ENCODE data around the gene ACSF2.

ACSF2 gene

DNA sequence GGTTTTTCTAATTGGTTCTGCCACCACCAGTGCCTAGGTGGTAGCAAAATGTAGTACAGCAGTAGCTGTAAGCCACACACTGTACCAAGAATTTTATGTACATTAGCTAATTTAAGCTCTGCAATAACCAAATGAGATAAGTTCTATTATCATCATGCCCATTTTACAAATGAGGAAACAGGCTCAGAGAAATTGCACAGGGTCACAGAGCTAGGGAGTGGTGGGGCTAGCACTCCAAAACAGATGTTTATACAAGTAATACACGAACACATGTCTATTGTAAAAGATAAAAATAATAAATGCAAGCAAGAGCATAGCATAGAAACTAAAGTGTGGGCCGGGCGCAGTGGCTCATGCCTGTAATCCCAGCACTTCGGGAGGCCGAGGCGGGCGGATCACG, 66.2 kb downstream of the ACSF2 start:
- Histone ChIP-seq H3K9me3 (no peaks in the 10 kb centered on the region), H3K4me3 (no peak overlapping the region), H3K9ac (no peak overlapping the region), H3K4me1 (no peaks in the 10 kb centered on the region), H3K27ac (no peak overlapping the region), H3K4me2 (no peak overlapping the region), H3K27me3 (no peaks in the 10 kb centered on the region), H4K20me1 (no peaks in the 10 kb centered on the region), H3K36me3 (peaks cover 5% of the 10 kb centered on the region)
- TF ChIP-seq Cebpa-rat (IDR thresholded peaks at IDR 0.05) = no peak

GRCh38 chr17:50493744-50494143, 67.7 kb downstream of the ACSF2 start:
- Histone ChIP-seq H3K9ac (no peak overlapping the region), H3K4me3 (no peak overlapping the region), H3K4me1 (no peaks in the 10 kb centered on the region), H3K27me3 (no peaks in the 10 kb centered on the region), H4K20me1 (no peaks in the 10 kb centered on the region), H3K27ac (no peak overlapping the region), H3K4me2 (no peak overlapping the region), H3K36me3 (no peaks in the 10 kb centered on the region), H3K9me3 (no peaks in the 10 kb centered on the region)
- no peak for TF ChIP-seq Cebpa-rat (IDR thresholded peaks at IDR 0.05)

- Histone ChIP-seq H4K20me1 (no peaks in the 10 kb centered on the region), H3K27ac (no peak overlapping the region), H3K9ac (no peak overlapping the region), H3K4me1 (no peaks in the 10 kb centered on the region), H3K36me3 (no peaks in the 10 kb centered on the region), H3K9me3 (no peaks in the 10 kb centered on the region), H3K27me3 (no peaks in the 10 kb centered on the region), H3K4me2 (no peak overlapping the region), H3K4me3 (no peak overlapping the region)
- TF ChIP-seq Cebpa-rat (IDR thresholded peaks at IDR 0.05) = no peak
These were observed 69.3 kb downstream of the ACSF2 start for GRCh38 chr17:50495217-50495823.

- Histone ChIP-seq H3K4me3 (no peak overlapping the region), H3K4me1 (no peaks in the 10 kb centered on the region), H3K27me3 (no peaks in the 10 kb centered on the region), H3K27ac (no peak overlapping the region), H3K9me3 (no peaks in the 10 kb centered on the region), H3K9ac (no peak overlapping the region), H3K36me3 (no peaks in the 10 kb centered on the region), H4K20me1 (no peaks in the 10 kb centered on the region), H3K4me2 (no peak overlapping the region)
- TF ChIP-seq Cebpa-rat (IDR thresholded peaks at IDR 0.05) = no peak
These were observed 69.9 kb downstream of the ACSF2 start for GRCh38 chr17:50495918-50496317.

GRCh38 chr17:50498021-50498874, 72.2 kb downstream of the ACSF2 start:
- Histone ChIP-seq H3K9ac (no peak overlapping the region), H3K27me3 (no peaks in the 10 kb centered on the region), H3K27ac (no peak overlapping the region), H3K4me3 (no peak overlapping the region), H3K36me3 (no peaks in the 10 kb centered on the region), H4K20me1 (no peaks in the 10 kb centered on the region), H3K4me1 (no peaks in the 10 kb centered on the region), H3K4me2 (no peak overlapping the region), H3K9me3 (no peaks in the 10 kb centered on the region)
- TF ChIP-seq Cebpa-rat (IDR thresholded peaks at IDR 0.05) = no peak

DNA sequence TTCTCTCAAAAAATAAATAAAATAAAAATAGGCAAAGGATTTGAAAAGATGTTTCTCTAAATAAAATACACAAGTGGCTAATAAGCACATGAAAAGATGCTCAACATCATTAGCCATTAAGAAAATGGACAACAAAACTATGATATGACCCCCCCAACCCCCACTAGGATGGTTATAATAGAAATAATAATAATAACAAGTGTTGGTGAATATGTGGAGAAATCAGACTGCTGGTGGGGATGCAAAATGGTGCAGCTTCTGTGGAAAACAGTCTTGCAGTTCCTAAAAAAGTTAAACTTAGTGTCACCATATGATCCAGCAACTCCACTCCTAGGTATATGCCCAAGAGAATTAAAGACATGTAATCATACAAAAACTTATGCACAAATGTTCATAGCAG, 73.3 kb downstream of the ACSF2 start:
- Histone ChIP-seq H3K9ac (no peak overlapping the region), H3K4me2 (no peak overlapping the region), H3K27me3 (no peaks in the 10 kb centered on the region), H3K4me1 (no peaks in the 10 kb centered on the region), H3K27ac (no peak overlapping the region), H4K20me1 (no peaks in the 10 kb centered on the region), H3K9me3 (no peaks in the 10 kb centered on the region), H3K36me3 (no peaks in the 10 kb centered on the region), H3K4me3 (no peak overlapping the region)
- TF ChIP-seq Cebpa-rat (IDR thresholded peaks at IDR 0.05) = no peak

DNA sequence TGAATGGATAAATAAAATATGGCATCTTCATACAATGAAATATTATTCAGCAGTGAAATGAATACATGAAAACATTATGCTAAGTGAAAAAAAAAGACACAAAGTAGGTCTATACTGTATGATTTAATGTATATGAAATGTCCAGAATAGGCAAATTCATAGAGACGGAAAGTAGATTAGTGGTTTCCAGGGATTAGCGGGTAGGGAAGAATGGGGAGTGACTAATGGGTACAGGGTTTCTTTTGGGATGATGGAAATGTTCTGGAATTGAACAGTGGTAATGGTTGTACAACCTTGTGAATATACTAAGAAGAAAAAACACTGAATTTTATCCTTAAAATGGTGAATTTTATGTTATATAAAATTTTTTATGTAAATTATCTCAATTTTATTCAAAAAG, 73.7 kb downstream of the ACSF2 start:
- Histone ChIP-seq H3K9ac (no peak overlapping the region), H4K20me1 (no peaks in the 10 kb centered on the region), H3K36me3 (no peaks in the 10 kb centered on the region), H3K9me3 (no peaks in the 10 kb centered on the region), H3K4me2 (no peak overlapping the region), H3K27me3 (no peaks in the 10 kb centered on the region), H3K4me3 (no peak overlapping the region), H3K4me1 (no peaks in the 10 kb centered on the region), H3K27ac (no peak overlapping the region)
- no peak for TF ChIP-seq Cebpa-rat (IDR thresholded peaks at IDR 0.05)

DNA sequence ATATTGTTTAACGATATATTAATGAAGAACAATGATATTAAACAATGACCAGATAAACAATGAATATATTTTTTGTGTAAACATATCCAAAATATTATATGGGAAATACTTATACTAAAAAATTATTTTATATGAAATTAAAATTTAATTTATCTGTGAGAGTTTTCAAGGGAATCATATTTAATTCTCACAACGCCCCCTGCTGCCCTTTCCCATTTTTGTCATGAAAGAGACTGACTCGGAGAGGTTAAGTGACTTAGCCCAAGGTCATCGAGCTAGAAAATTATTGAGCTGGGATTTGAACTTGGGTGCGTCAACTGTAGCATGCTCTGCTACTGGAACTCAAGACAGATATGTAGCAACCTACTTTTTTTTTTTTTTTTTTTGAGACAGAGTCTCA, 75.0 kb downstream of the ACSF2 start:
- no peak overlapping the region for H3K4me3 ChIP-seq
- H3K9me3 ChIP-seq = no peaks in the 10 kb centered on the region
- no peak for TF ChIP-seq Cebpa-rat (IDR thresholded peaks at IDR 0.05)
- no peaks in the 10 kb centered on the region for H3K36me3 ChIP-seq
- no peak overlapping the region for H3K4me2 ChIP-seq
- H4K20me1 ChIP-seq = no peaks in the 10 kb centered on the region
- no peak overlapping the region for H3K27ac ChIP-seq
- H3K27me3 ChIP-seq = peaks cover 3% of the 10 kb centered on the region; the same call in 1 of the 2 replicates
- no peak overlapping the region for H3K9ac ChIP-seq
- no peaks in the 10 kb centered on the region for H3K4me1 ChIP-seq

DNA sequence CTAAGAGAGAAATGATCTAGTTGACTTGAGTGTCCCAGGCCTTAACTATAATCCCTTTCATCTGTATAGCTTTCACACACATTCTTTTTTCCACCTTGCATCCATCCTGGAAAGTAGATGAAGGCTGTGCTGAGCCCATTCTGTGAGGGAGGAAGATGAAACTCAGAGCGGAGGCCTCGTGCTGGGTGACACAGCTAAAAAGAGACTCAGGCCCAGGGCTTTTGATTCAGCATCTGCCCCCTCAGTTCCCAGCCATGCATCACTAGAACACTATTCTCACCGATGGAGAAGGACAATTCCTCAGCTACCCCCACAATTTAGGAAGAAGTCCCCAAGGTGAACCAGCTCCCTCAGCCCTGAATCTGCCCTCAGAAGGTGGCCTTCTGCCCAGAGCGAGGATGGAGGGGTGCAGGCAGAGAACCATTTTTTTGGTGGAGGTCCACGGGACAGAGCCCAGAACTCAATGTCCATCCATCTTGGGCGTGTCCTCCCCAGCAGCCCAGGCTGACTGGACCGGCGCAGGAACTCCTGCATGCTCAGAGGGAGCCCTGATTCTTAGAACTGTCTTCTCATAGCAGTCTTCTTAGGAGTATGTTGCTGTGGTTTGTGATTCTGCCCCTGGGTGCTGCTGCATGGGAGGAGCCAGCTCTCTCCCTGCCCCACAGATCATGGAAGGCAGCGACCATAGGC, 76.4 kb downstream of the ACSF2 start:
- Histone ChIP-seq H3K9ac (no peak overlapping the region), H4K20me1 (no peaks in the 10 kb centered on the region), H3K27ac (no peak overlapping the region), H3K4me3 (no peak overlapping the region), H3K36me3 (no peaks in the 10 kb centered on the region), H3K4me1 (no peaks in the 10 kb centered on the region), H3K4me2 (no peak overlapping the region), H3K9me3 (no peaks in the 10 kb centered on the region), H3K27me3 (peaks cover 17% of the 10 kb centered on the region)
- TF ChIP-seq Cebpa-rat (IDR thresholded peaks at IDR 0.05) = no peak

- peaks cover 6% of the 10 kb centered on the region; the same call in 1 of the 2 replicates for H3K4me1 ChIP-seq
- no peaks in the 10 kb centered on the region for H4K20me1 ChIP-seq
- no peak overlapping the region for H3K27ac ChIP-seq
- H3K36me3 ChIP-seq = no peaks in the 10 kb centered on the region
- no peak for TF ChIP-seq Cebpa-rat (IDR thresholded peaks at IDR 0.05)
- no peak overlapping the region for H3K9ac ChIP-seq
- H3K27me3 ChIP-seq = peaks cover 42% of the 10 kb centered on the region
- H3K9me3 ChIP-seq = no peaks in the 10 kb centered on the region
- H3K4me2 ChIP-seq = no peak overlapping the region
- H3K4me3 ChIP-seq = no peak overlapping the region
These were observed 79.6 kb downstream of the ACSF2 start for GRCh38 chr17:50505591-50506130.

All from BLaER1 (cell line).